Measurements from ENCODE around the gene ZNF778.

The ZNF778 gene

GRCh38 chr16:89197033-89197632 lies 20.4 kb upstream of the ZNF778 start:
- DNase-seq (no peak), ATAC-seq (ENCODE audit: insufficient read depth, low read depth) (no peak)
- no peak overlapping the region for H3K4me3 ChIP-seq (ENCODE audit: low read depth in 1 of 2, low read length in 2 of 2)
- H3K9ac ChIP-seq (ENCODE audit: low read depth, low read length): no peak overlapping the region
- no peak for TF ChIP-seq CTCF (IDR thresholded peaks at IDR 0.05; ENCODE audit: borderline replicate concordance, extremely low read depth, low read length, poor library complexity, severe bottlenecking)
- TF ChIP-seq EZH2 (IDR thresholded peaks at IDR 0.05; ENCODE audit: borderline replicate concordance, low read depth, low read length, severe bottlenecking): no peak
- no peaks in the 10 kb centered on the region for H3K27me3 ChIP-seq (ENCODE audit: insufficient read depth, low read length, poor library complexity)
- H2AFZ ChIP-seq (ENCODE audit: low read depth, low read length): no peak overlapping the region
- no peaks in the 10 kb centered on the region for H3K9me3 ChIP-seq (ENCODE audit: insufficient read depth, low read length, severe bottlenecking)
- H3K4me1 ChIP-seq (ENCODE audit: insufficient read depth, low read length): peaks cover 3% of the 10 kb centered on the region
- H4K20me1 ChIP-seq (ENCODE audit: insufficient read depth, low read length): 0 out of 2 replicates have a peak, but pooled peaks cover 3% of the 10 kb centered on the region
- H3K4me2 ChIP-seq (ENCODE audit: insufficient read depth, low read length): no peak overlapping the region
- no peaks in the 10 kb centered on the region for H3K79me2 ChIP-seq (ENCODE audit: insufficient read depth, low read length)
- H3K27ac ChIP-seq (ENCODE audit: low read length): no peak overlapping the region
- no peaks in the 10 kb centered on the region for H3K36me3 ChIP-seq (ENCODE audit: insufficient read depth, low read length)

- no peaks in the 10 kb centered on the region for H3K36me3 ChIP-seq (ENCODE audit: insufficient read depth, low read length)
- H3K27ac ChIP-seq (ENCODE audit: low read length): no peak overlapping the region
- no peaks in the 10 kb centered on the region for H3K4me1 ChIP-seq (ENCODE audit: insufficient read depth, low read length)
- 0 out of 2 replicates have a peak, but pooled peaks cover 3% of the 10 kb centered on the region for H4K20me1 ChIP-seq (ENCODE audit: insufficient read depth, low read length)
- TF ChIP-seq EZH2 (IDR thresholded peaks at IDR 0.05; ENCODE audit: borderline replicate concordance, low read depth, low read length, severe bottlenecking) (no peak), CTCF (IDR thresholded peaks at IDR 0.05; ENCODE audit: borderline replicate concordance, extremely low read depth, low read length, poor library complexity, severe bottlenecking) (no peak)
- no peak overlapping the region for H2AFZ ChIP-seq (ENCODE audit: low read depth, low read length)
- H3K4me2 ChIP-seq (ENCODE audit: insufficient read depth, low read length): no peak overlapping the region
- no peaks in the 10 kb centered on the region for H3K79me2 ChIP-seq (ENCODE audit: insufficient read depth, low read length)
- ATAC-seq (ENCODE audit: insufficient read depth, low read depth) (no peak), DNase-seq (no peak)
- no peaks in the 10 kb centered on the region for H3K9me3 ChIP-seq (ENCODE audit: insufficient read depth, low read length, severe bottlenecking)
- no peak overlapping the region for H3K4me3 ChIP-seq (ENCODE audit: low read depth in 1 of 2, low read length in 2 of 2)
- H3K9ac ChIP-seq (ENCODE audit: low read depth, low read length): no peak overlapping the region
- no peaks in the 10 kb centered on the region for H3K27me3 ChIP-seq (ENCODE audit: insufficient read depth, low read length, poor library complexity)
These were observed 19.7 kb upstream of the ZNF778 start for GRCh38 chr16:89197633-89198416.

- Histone ChIP-seq H3K4me3 (ENCODE audit: low read depth in 1 of 2, low read length in 2 of 2) (no peak overlapping the region), H3K79me2 (ENCODE audit: insufficient read depth, low read length) (no peaks in the 10 kb centered on the region), H3K9ac (ENCODE audit: low read depth, low read length) (no peak overlapping the region), H3K4me2 (ENCODE audit: insufficient read depth, low read length) (no peak overlapping the region), H3K9me3 (ENCODE audit: insufficient read depth, low read length, severe bottlenecking) (no peaks in the 10 kb centered on the region), H2AFZ (ENCODE audit: low read depth, low read length) (no peak overlapping the region), H3K27me3 (ENCODE audit: insufficient read depth, low read length, poor library complexity) (no peaks in the 10 kb centered on the region), H3K4me1 (ENCODE audit: insufficient read depth, low read length) (no peaks in the 10 kb centered on the region), H3K27ac (ENCODE audit: low read length) (no peak overlapping the region), H4K20me1 (ENCODE audit: insufficient read depth, low read length) (0 out of 2 replicates have a peak, but pooled peaks cover 3% of the 10 kb centered on the region), H3K36me3 (ENCODE audit: insufficient read depth, low read length) (no peaks in the 10 kb centered on the region)
- TF ChIP-seq CTCF (IDR thresholded peaks at IDR 0.05; ENCODE audit: borderline replicate concordance, extremely low read depth, low read length, poor library complexity, severe bottlenecking) (no peak), EZH2 (IDR thresholded peaks at IDR 0.05; ENCODE audit: borderline replicate concordance, low read depth, low read length, severe bottlenecking) (no peak)
- DNase-seq (no peak), ATAC-seq (ENCODE audit: insufficient read depth, low read depth) (no peak)
These were observed 18.9 kb upstream of the ZNF778 start for GRCh38 chr16:89198417-89199240.
